ENCODE data around the gene EPHB1.

DNA sequence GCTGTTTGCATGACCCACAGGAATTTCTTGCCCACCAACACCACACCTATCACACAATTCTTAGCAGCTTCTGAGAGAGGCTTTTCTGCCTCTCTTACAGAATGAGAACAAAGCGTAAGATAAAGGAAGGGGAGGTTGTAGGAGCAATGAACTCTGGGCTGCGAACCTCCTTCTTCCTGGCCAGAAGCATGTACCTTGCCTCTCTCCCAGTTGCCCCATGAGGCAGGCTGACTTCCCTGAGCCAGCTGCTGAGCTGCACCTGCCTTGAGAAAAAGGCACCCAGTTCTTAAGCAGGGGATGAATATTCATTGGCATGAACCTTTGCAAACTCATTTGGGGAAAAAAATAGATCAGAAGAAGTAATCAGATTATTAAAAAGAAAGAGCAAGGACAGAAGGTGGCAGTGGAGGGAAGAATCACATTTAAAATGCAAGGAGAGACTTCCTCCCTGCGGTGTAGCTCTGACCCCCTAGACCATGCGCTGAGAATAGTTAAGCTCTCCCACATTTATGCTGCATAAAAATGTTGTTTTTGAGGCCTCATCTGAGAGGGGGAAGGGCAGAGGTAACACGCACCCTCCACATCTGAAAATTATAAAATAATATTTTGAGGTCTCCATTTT is 304.8 kb downstream of the EPHB1 start:
- TF ChIP-seq POLR2AphosphoS5 (IDR thresholded peaks at IDR 0.05; ENCODE audit: borderline replicate concordance, low read depth, low read length) (no peak), EZH2 (IDR thresholded peaks at IDR 0.05) (no peak), FOXP2 (optimal IDR thresholded peaks at IDR 0.05; ENCODE audit: control extremely low read depth, extremely low read length, insufficient read depth) (no peak)
